Mesangial cell (primary cell): ENCODE measurements around the gene STMND1. TPM values are rescaled to one million over a fixed set of nuclear protein-coding genes. Genes with fewer than 3 reads are reported as not detected.

Experiments
- total RNA-seq: library from RNA; depleted of rRNA; stranded (reverse); fragments of >200 nt; gene quantifications from 2 replicates; pipeline ENCODE4 v1.2.3, GENCODE V29; 2015

The STMND1 gene
- not detected in 2 replicates for total RNA-seq

DNA sequence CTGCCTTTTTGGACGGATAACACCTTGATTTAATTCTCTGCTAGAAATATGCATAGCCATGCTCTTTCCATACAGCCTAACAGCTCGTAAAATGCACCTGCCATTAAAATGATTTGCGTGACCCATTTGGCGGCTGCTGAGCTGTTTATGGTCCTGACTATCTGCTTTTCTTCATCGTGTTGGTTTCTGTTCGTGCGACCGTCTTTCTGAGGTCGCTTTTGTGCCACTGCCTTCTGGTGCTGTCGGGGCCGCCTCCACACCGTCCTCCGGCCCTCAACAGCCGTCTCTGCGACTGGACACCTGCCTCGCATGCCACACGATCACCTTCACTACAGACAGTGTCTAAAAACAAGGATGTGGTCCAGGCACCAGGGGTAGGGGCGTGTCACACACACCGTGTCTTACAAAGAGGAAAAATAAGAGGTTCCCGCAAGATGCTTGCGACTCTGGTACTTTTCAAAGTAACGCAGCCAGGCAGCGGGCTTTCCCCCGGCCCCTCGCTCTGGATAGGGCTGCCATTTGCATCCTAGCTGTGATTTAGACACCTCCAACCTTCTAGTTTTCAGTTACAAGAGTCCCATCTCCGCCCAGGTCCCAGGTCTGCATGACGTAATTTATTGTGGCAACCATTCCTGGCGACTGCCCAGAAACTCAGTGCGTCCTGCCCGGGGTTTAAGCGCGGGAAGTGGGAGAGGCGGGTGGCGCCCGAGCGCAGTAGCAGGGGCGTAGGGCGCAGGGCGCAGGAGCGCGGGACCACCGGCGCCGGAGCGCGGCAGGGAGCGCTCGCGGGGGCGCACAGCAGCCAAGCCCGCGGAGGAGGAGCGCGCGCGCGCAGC is at the start of gene STMND1:
TSS of gene STMND1 (plus strand) at position 629 of the 836 bp plus-strand sequence. CDS start 208 bp downstream, outside the sequence.

Other genes with a start within 250 kb of the STMND1 start
- 5.9 and 9.9 TPM in 2 replicates for gene RBM24, start 179.3 kb downstream of the STMND1 start, total RNA-seq